ENCODE measurements around the gene ZNF212.

Gene ZNF212

GRCh38 chr7:149239345-149240143 lies at the start of gene ZNF212:
Gene ZNF212 (plus strand): TSS chr7:149239651. CDS start chr7:149239779, 128 bp downstream.
- DNase-seq (ENCODE audit: low read depth), result no peak

- no peak for DNase-seq (ENCODE audit: low read depth)
Observed at GRCh38 chr7:149191851-149192250, 47.6 kb upstream of the ZNF212 start.

GRCh38 chr7:149194799-149195179 lies 44.7 kb upstream of the ZNF212 start:
- no peak for DNase-seq (ENCODE audit: low read depth)

- peak; percentile 46 for DNase-seq (ENCODE audit: low read depth)
Observed at GRCh38 chr7:149195180-149196150, 44.0 kb upstream of the ZNF212 start, which contains the start of gene ZNF282. Gene ZNF282 (plus strand): TSS chr7:149195546. CDS start chr7:149195590, 44 bp downstream.

GRCh38 chr7:149196151-149196704 lies 43.2 kb upstream of the ZNF212 start:
- DNase-seq (ENCODE audit: low read depth), result no peak

- no peak for DNase-seq (ENCODE audit: low read depth)
Observed at GRCh38 chr7:149196705-149197171, 42.7 kb upstream of the ZNF212 start.

- no peak for DNase-seq (ENCODE audit: low read depth)
Observed at GRCh38 chr7:149197675-149198074, 41.8 kb upstream of the ZNF212 start.

GRCh38 chr7:149198161-149198816 lies 41.2 kb upstream of the ZNF212 start:
- DNase-seq (ENCODE audit: low read depth), result no peak

- no peak for DNase-seq (ENCODE audit: low read depth)
Observed at GRCh38 chr7:149199234-149199995, 40.0 kb upstream of the ZNF212 start.

- no peak for DNase-seq (ENCODE audit: low read depth)
Observed at GRCh38 chr7:149202831-149203231, 36.6 kb upstream of the ZNF212 start.

- no peak for DNase-seq (ENCODE audit: low read depth)
Observed at GRCh38 chr7:149205690-149206381, 33.6 kb upstream of the ZNF212 start.

GRCh38 chr7:149207324-149208035 lies 32.0 kb upstream of the ZNF212 start:
- no peak for DNase-seq (ENCODE audit: low read depth)

GRCh38 chr7:149209518-149210269 lies 29.8 kb upstream of the ZNF212 start:
- DNase-seq (ENCODE audit: low read depth), result no peak

- DNase-seq (ENCODE audit: low read depth), result no peak
Observed at GRCh38 chr7:149210551-149210950, 28.9 kb upstream of the ZNF212 start.

- no peak for DNase-seq (ENCODE audit: low read depth)
Observed at GRCh38 chr7:149214020-149214720, 25.3 kb upstream of the ZNF212 start.

- DNase-seq (ENCODE audit: low read depth), result no peak
Observed at GRCh38 chr7:149216402-149216801, 23.0 kb upstream of the ZNF212 start.

GRCh38 chr7:149217570-149217969 lies 21.9 kb upstream of the ZNF212 start:
- DNase-seq (ENCODE audit: low read depth), result no peak

Data from HS-5 (cell line).